GM23338 (cell line): ENCODE results near the gene RBM14. TPM values are rescaled to one million over a fixed set of nuclear protein-coding genes. Genes with fewer than 3 reads are reported as not detected.

Experiments used
- ATAC-seq: fragments of 200-7000 bp; cut with Tn5 transposase; 3 replicates; pipeline ENCODE4 v1.9.1; 2020
- DNase-seq: peaks from one replicate; pipeline ENCODE4 v3.0.0-alpha.2; 2015; ENCODE audit warnings: low spot score
- H2AFZ ChIP-seq: fragments of 200-600 bp; sonication (generic); 2 replicates; pipeline ENCODE4 v1.8.0; 2016; ENCODE audit warnings: antibody characterized with exemption, mild to moderate bottlenecking, moderate library complexity
- H3F3A ChIP-seq: fragments of 200-600 bp; sonication (generic); replicated peaks from 2 replicates; pipeline ENCODE4 v1.8.0; 2017; ENCODE audit warnings: antibody characterized with exemption, mixed run types, low read depth
- H3K27ac ChIP-seq: fragments of 200-600 bp; sonication (generic); 2 replicates; pipeline ENCODE4 v1.6.1; 2016; ENCODE audit warnings: low read depth
- H3K27me3 ChIP-seq: fragments of 200-600 bp; sonication (generic); 2 replicates; pipeline ENCODE4 v1.8.0; 2016; ENCODE audit warnings: mild to moderate bottlenecking, mixed run types, moderate library complexity; ENCODE audit not compliant: insufficient read depth
- H3K36me3 ChIP-seq: fragments of 200-600 bp; sonication (generic); 2 replicates; pipeline ENCODE4 v1.8.0; 2016; ENCODE audit warnings: mild to moderate bottlenecking; ENCODE audit not compliant: insufficient read depth
- H3K4me1 ChIP-seq: fragments of 200-600 bp; sonication (generic); 2 replicates; pipeline ENCODE4 v1.8.0; 2016; ENCODE audit warnings: mild to moderate bottlenecking, moderate library complexity; ENCODE audit not compliant: insufficient read depth
- H3K4me2 ChIP-seq: fragments of 200-600 bp; sonication (generic); 2 replicates; pipeline ENCODE4 v1.7.1; 2017; ENCODE audit warnings: mixed run types
- H3K4me3 ChIP-seq: fragments of 200-600 bp; sonication (generic); 2 replicates; pipeline ENCODE4 v1.6.1; 2016; ENCODE audit warnings: mixed run types
- H3K79me2 ChIP-seq: fragments of 200-600 bp; sonication (generic); replicated peaks from 2 replicates; pipeline ENCODE4 v1.8.0; 2017; ENCODE audit warnings: mild to moderate bottlenecking; ENCODE audit not compliant: insufficient read depth
- H3K9me2 ChIP-seq: fragments of 200-600 bp; sonication (generic); 2 replicates; pipeline ENCODE4 v1.8.0; 2017; ENCODE audit not compliant: insufficient read depth
- H4K20me1 ChIP-seq: fragments of 200-600 bp; sonication (generic); replicated peaks from 2 replicates; pipeline ENCODE4 v1.8.0; 2017; ENCODE audit warnings: mild to moderate bottlenecking; ENCODE audit not compliant: insufficient read depth
- H3K27ac Mint-ChIP-seq: 2 replicates; pipeline ENCODE4 v1.8.0; 2020; ENCODE audit warnings: inconsistent platforms, mild to moderate bottlenecking, moderate library complexity, mixed read lengths
- H3K27me3 Mint-ChIP-seq: 3 replicates; pipeline ENCODE4 v1.8.0; 2022; ENCODE audit warnings: low read depth, mild to moderate bottlenecking, moderate library complexity, mixed read lengths, inconsistent platforms; ENCODE audit not compliant: insufficient read depth, poor library complexity
- H3K36me3 Mint-ChIP-seq: 3 replicates; pipeline ENCODE4 v1.8.0; 2021; ENCODE audit warnings: low read depth, mild to moderate bottlenecking, inconsistent platforms, moderate library complexity, mixed read lengths
- H3K4me1 Mint-ChIP-seq: 3 replicates; pipeline ENCODE4 v1.8.0; 2020; ENCODE audit warnings: mild to moderate bottlenecking, inconsistent platforms, mixed read lengths
- H3K4me3 Mint-ChIP-seq: 3 replicates; pipeline ENCODE4 v1.8.0; 2021; ENCODE audit warnings: moderate library complexity, mild to moderate bottlenecking, inconsistent platforms, mixed read lengths
- H3K9me3 Mint-ChIP-seq: 3 replicates; pipeline ENCODE4 v1.8.0; 2020; ENCODE audit warnings: moderate library complexity, mild to moderate bottlenecking, inconsistent platforms, mixed read lengths
- CREB1 ChIP-seq: fragments of 250-450 bp; sonication (Bioruptor Pico); IDR thresholded peaks from 2 replicates; pipeline ENCODE4 v1.5.0; 2020; ENCODE audit warnings: low read depth, mild to moderate bottlenecking, moderate library complexity
- EZH2 ChIP-seq: fragments of 200-600 bp; sonication (generic); IDR thresholded peaks from one replicate; pipeline ENCODE4 v1.8.0; 2017; ENCODE audit warnings: antibody characterized with exemption, mild to moderate bottlenecking, low read depth; ENCODE audit not compliant: unreplicated experiment
- EZH2phosphoT487 ChIP-seq: fragments of 200-600 bp; sonication (generic); IDR thresholded peaks from one replicate; pipeline ENCODE4 v1.8.1; 2018; ENCODE audit warnings: antibody characterized with exemption; ENCODE audit not compliant: unreplicated experiment
- JUNB ChIP-seq: IDR thresholded peaks from one replicate; pipeline ENCODE4 v1.6.1; 2016; ENCODE audit warnings: antibody characterized with exemption; ENCODE audit not compliant: unreplicated experiment
- POLR2AphosphoS5 ChIP-seq: IDR thresholded peaks from 2 replicates; pipeline ENCODE4 v1.6.1; 2016; ENCODE audit warnings: antibody characterized with exemption, low read depth
- ZNF114 ChIP-seq: fragments of 250-450 bp; sonication (Bioruptor Pico); IDR thresholded peaks from 2 replicates; pipeline ENCODE4 v1.5.0; 2020; ENCODE audit warnings: mild to moderate bottlenecking, moderate library complexity
- polyA plus RNA-seq: library from polyadenylated mRNA; unstranded; fragments of >200 nt; fragmentation: Nextera tagmentation; extraction: Ambion mirVana; gene quantifications from 2 replicates; pipeline ENCODE4 v1.2.1, GENCODE V29; 2016
- total RNA-seq: library from RNA; depleted of rRNA; stranded (reverse); fragments of >200 nt; shearing (Covaris generic); gene quantifications from 2 replicates; pipeline ENCODE4 v1.2.3, GENCODE V29; 2014
- TF ChIP-seq, protein P1 (sequence below): fragments of 250-450 bp; sonication (Bioruptor Pico); IDR thresholded peaks from 2 replicates; pipeline ENCODE4 v1.5.0; 2020; ENCODE audit warnings: mild to moderate bottlenecking, moderate library complexity
- TF ChIP-seq, protein P2 (sequence below), 2 experiments: fragments of 200-600 bp in 1 of 2; sonication (generic) in 1 of 2; conservative IDR thresholded peaks; 2 replicates each; pipeline versions ENCODE4 v1.5.1 to v1.6.1; 2016 to 2017; ENCODE audit warnings: antibody characterized with exemption in 2 of 2, low read depth in 2 of 2, mild to moderate bottlenecking in 2 of 2, moderate library complexity in 1 of 2

The RBM14 gene
- total and polyA plus RNA-seq, 2 experiments from 2014 or later, result 45.4 to 83.5 TPM

DNA sequence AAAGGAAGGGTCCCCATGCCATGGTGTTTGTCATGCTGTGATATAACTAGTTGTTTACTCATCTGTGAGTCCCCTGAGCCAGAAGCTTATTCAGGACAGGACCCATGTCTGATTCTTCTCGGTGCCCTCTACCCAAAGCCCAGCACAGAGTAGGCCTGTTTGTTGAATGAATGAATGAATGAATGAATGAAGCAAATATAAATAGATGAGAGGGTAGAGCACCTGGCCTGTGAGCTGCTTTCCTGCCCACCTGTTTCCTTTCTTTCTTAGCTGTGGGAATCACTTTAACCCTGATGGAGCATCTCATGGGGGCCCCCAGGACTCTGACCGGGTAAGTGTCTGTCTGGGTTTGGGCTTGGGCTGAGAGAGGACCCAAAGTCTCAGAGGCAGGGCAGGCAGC is 16.2 kb upstream of the RBM14 start:
- no peaks in the 10 kb centered on the region for H3K4me1 Mint-ChIP-seq
- no peak overlapping the region for H3K4me2 ChIP-seq
- H2AFZ ChIP-seq, result no peak overlapping the region
- no peak for ATAC-seq
- H3K36me3 ChIP-seq, result no peaks in the 10 kb centered on the region
- H3K79me2 ChIP-seq, result no peaks in the 10 kb centered on the region
- H3K27ac Mint-ChIP-seq, result no peak overlapping the region
- H3K9me3 Mint-ChIP-seq, result no peaks in the 10 kb centered on the region
- H3K36me3 Mint-ChIP-seq, result peaks cover 11% of the 10 kb centered on the region; the same call in 2 of the 3 replicates
- TF ChIP-seq, protein P1, sequence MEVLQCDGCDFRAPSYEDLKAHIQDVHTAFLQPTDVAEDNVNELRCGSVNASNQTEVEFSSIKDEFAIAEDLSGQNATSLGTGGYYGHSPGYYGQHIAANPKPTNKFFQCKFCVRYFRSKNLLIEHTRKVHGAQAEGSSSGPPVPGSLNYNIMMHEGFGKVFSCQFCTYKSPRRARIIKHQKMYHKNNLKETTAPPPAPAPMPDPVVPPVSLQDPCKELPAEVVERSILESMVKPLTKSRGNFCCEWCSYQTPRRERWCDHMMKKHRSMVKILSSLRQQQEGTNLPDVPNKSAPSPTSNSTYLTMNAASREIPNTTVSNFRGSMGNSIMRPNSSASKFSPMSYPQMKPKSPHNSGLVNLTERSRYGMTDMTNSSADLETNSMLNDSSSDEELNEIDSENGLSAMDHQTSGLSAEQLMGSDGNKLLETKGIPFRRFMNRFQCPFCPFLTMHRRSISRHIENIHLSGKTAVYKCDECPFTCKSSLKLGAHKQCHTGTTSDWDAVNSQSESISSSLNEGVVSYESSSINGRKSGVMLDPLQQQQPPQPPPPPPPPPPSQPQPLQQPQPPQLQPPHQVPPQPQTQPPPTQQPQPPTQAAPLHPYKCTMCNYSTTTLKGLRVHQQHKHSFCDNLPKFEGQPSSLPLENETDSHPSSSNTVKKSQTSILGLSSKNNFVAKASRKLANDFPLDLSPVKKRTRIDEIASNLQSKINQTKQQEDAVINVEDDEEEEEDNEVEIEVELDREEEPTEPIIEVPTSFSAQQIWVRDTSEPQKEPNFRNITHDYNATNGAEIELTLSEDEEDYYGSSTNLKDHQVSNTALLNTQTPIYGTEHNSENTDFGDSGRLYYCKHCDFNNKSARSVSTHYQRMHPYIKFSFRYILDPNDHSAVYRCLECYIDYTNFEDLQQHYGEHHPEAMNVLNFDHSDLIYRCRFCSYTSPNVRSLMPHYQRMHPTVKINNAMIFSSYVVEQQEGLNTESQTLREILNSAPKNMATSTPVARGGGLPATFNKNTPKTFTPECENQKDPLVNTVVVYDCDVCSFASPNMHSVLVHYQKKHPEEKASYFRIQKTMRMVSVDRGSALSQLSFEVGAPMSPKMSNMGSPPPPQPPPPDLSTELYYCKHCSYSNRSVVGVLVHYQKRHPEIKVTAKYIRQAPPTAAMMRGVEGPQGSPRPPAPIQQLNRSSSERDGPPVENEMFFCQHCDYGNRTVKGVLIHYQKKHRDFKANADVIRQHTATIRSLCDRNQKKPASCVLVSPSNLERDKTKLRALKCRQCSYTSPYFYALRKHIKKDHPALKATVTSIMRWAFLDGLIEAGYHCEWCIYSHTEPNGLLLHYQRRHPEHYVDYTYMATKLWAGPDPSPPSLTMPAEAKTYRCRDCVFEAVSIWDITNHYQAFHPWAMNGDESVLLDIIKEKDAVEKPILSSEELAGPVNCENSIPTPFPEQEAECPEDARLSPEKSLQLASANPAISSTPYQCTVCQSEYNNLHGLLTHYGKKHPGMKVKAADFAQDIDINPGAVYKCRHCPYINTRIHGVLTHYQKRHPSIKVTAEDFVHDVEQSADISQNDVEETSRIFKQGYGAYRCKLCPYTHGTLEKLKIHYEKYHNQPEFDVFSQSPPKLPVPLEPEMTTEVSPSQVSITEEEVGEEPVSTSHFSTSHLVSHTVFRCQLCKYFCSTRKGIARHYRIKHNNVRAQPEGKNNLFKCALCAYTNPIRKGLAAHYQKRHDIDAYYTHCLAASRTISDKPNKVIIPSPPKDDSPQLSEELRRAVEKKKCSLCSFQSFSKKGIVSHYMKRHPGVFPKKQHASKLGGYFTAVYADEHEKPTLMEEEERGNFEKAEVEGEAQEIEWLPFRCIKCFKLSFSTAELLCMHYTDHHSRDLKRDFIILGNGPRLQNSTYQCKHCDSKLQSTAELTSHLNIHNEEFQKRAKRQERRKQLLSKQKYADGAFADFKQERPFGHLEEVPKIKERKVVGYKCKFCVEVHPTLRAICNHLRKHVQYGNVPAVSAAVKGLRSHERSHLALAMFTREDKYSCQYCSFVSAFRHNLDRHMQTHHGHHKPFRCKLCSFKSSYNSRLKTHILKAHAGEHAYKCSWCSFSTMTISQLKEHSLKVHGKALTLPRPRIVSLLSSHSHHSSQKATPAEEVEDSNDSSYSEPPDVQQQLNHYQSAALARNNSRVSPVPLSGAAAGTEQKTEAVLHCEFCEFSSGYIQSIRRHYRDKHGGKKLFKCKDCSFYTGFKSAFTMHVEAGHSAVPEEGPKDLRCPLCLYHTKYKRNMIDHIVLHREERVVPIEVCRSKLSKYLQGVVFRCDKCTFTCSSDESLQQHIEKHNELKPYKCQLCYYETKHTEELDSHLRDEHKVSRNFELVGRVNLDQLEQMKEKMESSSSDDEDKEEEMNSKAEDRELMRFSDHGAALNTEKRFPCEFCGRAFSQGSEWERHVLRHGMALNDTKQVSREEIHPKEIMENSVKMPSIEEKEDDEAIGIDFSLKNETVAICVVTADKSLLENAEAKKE (CRISPR knock-in tag), result no peak
- no peak for TF ChIP-seq ZNF114 (CRISPR knock-in tag)
- no peak for TF ChIP-seq EZH2
- TF ChIP-seq, protein P2, sequence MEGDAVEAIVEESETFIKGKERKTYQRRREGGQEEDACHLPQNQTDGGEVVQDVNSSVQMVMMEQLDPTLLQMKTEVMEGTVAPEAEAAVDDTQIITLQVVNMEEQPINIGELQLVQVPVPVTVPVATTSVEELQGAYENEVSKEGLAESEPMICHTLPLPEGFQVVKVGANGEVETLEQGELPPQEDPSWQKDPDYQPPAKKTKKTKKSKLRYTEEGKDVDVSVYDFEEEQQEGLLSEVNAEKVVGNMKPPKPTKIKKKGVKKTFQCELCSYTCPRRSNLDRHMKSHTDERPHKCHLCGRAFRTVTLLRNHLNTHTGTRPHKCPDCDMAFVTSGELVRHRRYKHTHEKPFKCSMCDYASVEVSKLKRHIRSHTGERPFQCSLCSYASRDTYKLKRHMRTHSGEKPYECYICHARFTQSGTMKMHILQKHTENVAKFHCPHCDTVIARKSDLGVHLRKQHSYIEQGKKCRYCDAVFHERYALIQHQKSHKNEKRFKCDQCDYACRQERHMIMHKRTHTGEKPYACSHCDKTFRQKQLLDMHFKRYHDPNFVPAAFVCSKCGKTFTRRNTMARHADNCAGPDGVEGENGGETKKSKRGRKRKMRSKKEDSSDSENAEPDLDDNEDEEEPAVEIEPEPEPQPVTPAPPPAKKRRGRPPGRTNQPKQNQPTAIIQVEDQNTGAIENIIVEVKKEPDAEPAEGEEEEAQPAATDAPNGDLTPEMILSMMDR (conservative IDR thresholded peaks at IDR 0.05; ENCODE audit: low read depth in 2 of 2), result no peak
- no peak for TF ChIP-seq JUNB
- no peak for TF ChIP-seq EZH2phosphoT487
- no peak for TF ChIP-seq POLR2AphosphoS5
- no peak for TF ChIP-seq CREB1 (CRISPR knock-in tag)
- no peaks in the 10 kb centered on the region for H4K20me1 ChIP-seq
- no peak overlapping the region for H3K4me3 ChIP-seq
- peaks cover 5% of the 10 kb centered on the region for H3K27me3 Mint-ChIP-seq
- no peak for DNase-seq
- H3F3A ChIP-seq, result no peaks in the 10 kb centered on the region
- H3K4me3 Mint-ChIP-seq, result no peak overlapping the region
- H3K4me1 ChIP-seq, result no peaks in the 10 kb centered on the region
- no peaks in the 10 kb centered on the region for H3K9me2 ChIP-seq
- no peak overlapping the region for H3K27ac ChIP-seq
- no peaks in the 10 kb centered on the region for H3K27me3 ChIP-seq
